HepG2 (cell line): Measurements from ENCODE around the gene ITGB6. TPM values are rescaled to one million over a fixed set of nuclear protein-coding genes. Genes with fewer than 3 reads are reported as not detected.

Source experiments
- ATAC-seq: fragments of 200-7000 bp; cut with Tn5 transposase; 3 replicates; pipeline ENCODE4 v1.9.1; 2020; ENCODE audit warnings: mild to moderate bottlenecking, moderate library complexity
- BruUV-seq: library from RNA; stranded (reverse); fragments of 400-500 nt; replicated peaks from 2 replicates; lab custom pipeline; 2021; lab: Mats Ljungman, UMichigan
- CTCF ChIA-PET: fragments of 300-600 bp; formaldehyde crosslinking; extraction: SDS; loops from one replicate; lab custom pipeline; 2021; ENCODE audit warnings: low total read pairs, inconsistent platforms, low intra/inter-chr PET ratio; lab: Yijun Ruan, JAX
- POLR2A ChIA-PET: fragments of 350-600 bp; sonication (Branson Sonifier 250); formaldehyde crosslinking; loops from one replicate; lab custom pipeline; 2020; ENCODE audit warnings: antibody characterized with exemption, inconsistent platforms; lab: Yijun Ruan, JAX
- DNase-seq: peaks from one replicate; pipeline ENCODE4 v3.0.0-alpha.2; 2015; ENCODE audit warnings: low spot score
- FAIRE-seq: peaks from 3 replicates; lab custom pipeline; 2011; peaks lifted over from hg19 to GRCh38; lab: Jason Lieb, UNC
- H2AFZ ChIP-seq: one replicate; pipeline ENCODE4 v1.6.1; 2011; ENCODE audit warnings: low read length, inconsistent platforms
- H3K27ac ChIP-seq: fragments of 300-600 bp; 3 replicates; pipeline ENCODE4 v1.8.0; 2011; ENCODE audit warnings: mixed run types, mild to moderate bottlenecking, mixed read lengths, low read length, inconsistent platforms; ENCODE audit not compliant: insufficient read depth; ENCODE audit errors: extremely low read length
- H3K27me3 ChIP-seq, 2 experiments: fragments of 200-600 bp in 1 of 2; 2 replicates in 1 of 2; 3 replicates in 1 of 2; pipeline versions ENCODE4 v1.6.0 to v1.8.0; 2011; ENCODE audit warnings: low read length in 2 of 2, mild to moderate bottlenecking in 2 of 2, moderate library complexity in 2 of 2, inconsistent platforms in 1 of 2; ENCODE audit not compliant: insufficient read depth in 2 of 2, control insufficient read depth in 1 of 2
- H3K36me3 ChIP-seq, 2 experiments: fragments of 200-600 bp in 1 of 2; replicated peaks in 1 of 2; 2 replicates in 1 of 2; 3 replicates in 1 of 2; pipeline versions ENCODE4 v1.5.1 to v1.8.0; 2011; ENCODE audit warnings: low read length in 2 of 2, inconsistent platforms in 1 of 2; ENCODE audit not compliant: insufficient read depth in 2 of 2, control insufficient read depth in 1 of 2
- H3K4me1 ChIP-seq: 2 replicates; pipeline ENCODE4 v1.5.1; 2012; ENCODE audit warnings: low read length, inconsistent platforms; ENCODE audit not compliant: insufficient read depth
- H3K4me2 ChIP-seq: 2 replicates; pipeline ENCODE4 v1.6.0; 2011; ENCODE audit warnings: low read depth, low read length, inconsistent platforms
- H3K4me3 ChIP-seq, 3 experiments: fragments of 200-600 bp in 1 of 3; sonication (generic), shearing (Covaris generic) in 1 of 3; replicated peaks in 1 of 3; 2 replicates each; pipeline ENCODE4 v1.5.1; 2011 to 2016; ENCODE audit warnings: low read length in 3 of 3, inconsistent platforms in 2 of 3, low read depth in 2 of 3, mild to moderate bottlenecking in 2 of 3, control low read depth in 1 of 3, mixed read lengths in 1 of 3; ENCODE audit not compliant: insufficient read depth in 1 of 3
- H3K79me2 ChIP-seq: one replicate; pipeline ENCODE4 v1.6.1; 2011; ENCODE audit warnings: low read length, inconsistent platforms; ENCODE audit not compliant: insufficient read depth
- H3K9ac ChIP-seq: 2 replicates; pipeline ENCODE4 v1.6.0; 2011; ENCODE audit warnings: mild to moderate bottlenecking, low read depth, low read length, inconsistent platforms; ENCODE audit not compliant: insufficient read depth
- H3K9me3 ChIP-seq: 2 replicates; pipeline ENCODE4 v1.5.1; 2012; ENCODE audit warnings: mild to moderate bottlenecking, low read length
- H4K20me1 ChIP-seq: 2 replicates; pipeline ENCODE4 v1.6.0; 2011; ENCODE audit warnings: inconsistent platforms, mild to moderate bottlenecking, low read length, moderate library complexity; ENCODE audit not compliant: insufficient read depth
- ATRX ChIP-seq: sonication (generic); formaldehyde crosslinking; IDR thresholded peaks from 2 replicates; pipeline ENCODE4 v1.4.0; 2020; ENCODE audit warnings: missing genetic modification reagents, borderline replicate concordance
- EEA1 ChIP-seq: sonication (generic); formaldehyde crosslinking; IDR thresholded peaks from 2 replicates; pipeline ENCODE4 v1.5.1; 2020; ENCODE audit warnings: mild to moderate bottlenecking, missing genetic modification reagents, borderline replicate concordance
- FOXM1 ChIP-seq: sonication (generic); formaldehyde crosslinking; IDR thresholded peaks from 2 replicates; pipeline ENCODE4 v1.5.0; 2020; ENCODE audit warnings: missing genetic modification reagents
- MLLT10 ChIP-seq: sonication (generic); formaldehyde crosslinking; IDR thresholded peaks from 2 replicates; pipeline ENCODE4 v1.4.0; 2020; ENCODE audit warnings: missing genetic modification reagents
- MXI1 ChIP-seq: IDR thresholded peaks from 3 replicates; pipeline ENCODE4 v1.6.1; 2012; ENCODE audit warnings: low read depth, low read length, inconsistent platforms, borderline replicate concordance
- NFIC ChIP-seq: IDR thresholded peaks from 2 replicates; pipeline ENCODE4 v1.6.1; 2012; ENCODE audit warnings: mild to moderate bottlenecking, low read length, inconsistent platforms
- SIX1 ChIP-seq: sonication (generic); formaldehyde crosslinking; IDR thresholded peaks from 2 replicates; pipeline ENCODE4 v1.4.0; 2020; ENCODE audit warnings: missing genetic modification reagents, borderline replicate concordance
- TCF7 ChIP-seq: sonication (generic); IDR thresholded peaks from 2 replicates; pipeline ENCODE4 v1.6.1; 2016; ENCODE audit warnings: antibody characterized with exemption, low read depth
- THYN1 ChIP-seq: sonication (generic); formaldehyde crosslinking; IDR thresholded peaks from 2 replicates; pipeline ENCODE4 v1.8.1; 2023; ENCODE audit warnings: low read depth, mild to moderate bottlenecking, moderate library complexity, missing genetic modification reagents, borderline replicate concordance
- XRCC5 ChIP-seq: fragments of 200-400 bp; formaldehyde crosslinking; optimal IDR thresholded peaks from 2 replicates; pipeline ENCODE3; 2017; ENCODE audit warnings: mild to moderate bottlenecking, low read length
- ZNF282 ChIP-seq: fragments of 450-650 bp; IDR thresholded peaks from 2 replicates; pipeline ENCODE4 v1.6.1; 2018; ENCODE audit not compliant: partially characterized antibody
- ZNF382 ChIP-seq: sonication (generic); formaldehyde crosslinking; IDR thresholded peaks from 2 replicates; pipeline ENCODE4 v1.5.0; 2020; ENCODE audit warnings: missing genetic modification reagents, mild to moderate bottlenecking, borderline replicate concordance
- WGBS: methylation state at CpG from one replicate; pipeline ENCODE4 v1.1.6; 2017; ENCODE audit warnings: low lambda C conversion rate; 5-methylcytosine and 5-hydroxymethylcytosine counted together
- in situ Hi-C: cut with HindIII; loops from 2 replicates; pipeline ENCODE4 v1.10.0; 2017; ENCODE audit warnings: low pct_unique_long_range_greater_than_20kb; ENCODE audit not compliant: extremely low pct_ligation_motif_present
- intact Hi-C: fragments of 100-400 bp; cut with micrococcal nuclease; formaldehyde crosslinking; loops from one replicate; pipeline ENCODE4 v1.10.0; 2022; ENCODE audit not compliant: unreplicated experiment
- polyA plus RNA-seq, 8 experiments: library from polyadenylated mRNA; depleted of rRNA in 3 of 8; stranded (reverse) in 7 of 8; unstranded in 1 of 8; fragments of >200 nt; fragmentation: Illumina TruSeq in 4 of 8; extraction: Trizol in 4 of 8; gene quantifications; 2 replicates each; pipeline versions ENCODE4 v1.2.1 to v1.2.3, GENCODE V29; 2011 to 2016; ENCODE audit warnings: low read depth in 4 of 8, missing spikeins in 1 of 8, mixed read lengths in 1 of 8; ENCODE audit not compliant: insufficient read depth in 1 of 8
- total RNA-seq, 5 experiments: library from RNA; depleted of rRNA; stranded (reverse); fragments of >200 nt; fragmentation: Illumina TruSeq; extraction: Trizol; gene quantifications; 2 replicates each; pipeline ENCODE4 v1.2.3, GENCODE V29; 2016; ENCODE audit warnings: low read depth in 1 of 5
- TF ChIP-seq, protein P1 (sequence below): sonication (generic); formaldehyde crosslinking; IDR thresholded peaks from 2 replicates; pipeline ENCODE4 v1.5.0; 2020; ENCODE audit warnings: missing genetic modification reagents
- TF ChIP-seq, protein P2 (sequence below): sonication (generic); formaldehyde crosslinking; IDR thresholded peaks from 2 replicates; pipeline ENCODE4 v1.8.1; 2023; ENCODE audit warnings: mild to moderate bottlenecking, moderate library complexity, missing genetic modification reagents

Gene ITGB6
- total and polyA plus RNA-seq, 2 of the 13 experiments (the other 11 are each of a cell fraction or from before 2014, with no cell fraction given): not detected

DNA sequence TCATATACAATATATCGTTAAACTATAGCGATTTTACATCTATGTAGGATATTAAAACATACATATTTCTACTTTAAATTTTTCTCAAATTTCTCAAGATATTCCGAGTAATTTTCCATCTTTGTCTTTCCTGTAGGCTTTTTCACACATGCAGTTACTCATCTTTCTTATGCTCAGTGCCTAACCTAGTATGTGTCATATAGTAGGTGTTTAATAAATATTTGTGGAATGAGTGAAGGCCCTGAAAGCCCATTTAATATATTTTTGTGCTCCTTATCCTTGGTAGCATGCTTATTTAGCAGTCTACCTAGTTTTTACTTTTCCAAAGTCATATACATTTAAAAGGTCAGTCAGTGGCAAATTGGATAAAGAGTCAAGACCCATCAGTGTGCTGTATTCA lies 67.3 kb downstream of the ITGB6 start:
- Histone ChIP-seq H4K20me1 (no peaks in the 10 kb centered on the region), H3K9me3 (no peaks in the 10 kb centered on the region), H3K36me3 (no peaks in the 10 kb centered on the region), H3K4me3 (no peak overlapping the region), H3K9ac (no peak overlapping the region), H3K27me3 (peaks cover 0 to 8% of the 10 kb centered on the region in 2 experiments; a peak in 1 of 5 replicates), H3K4me2 (no peak overlapping the region), H3K79me2 (no peaks in the 10 kb centered on the region), H3K4me1 (no peaks in the 10 kb centered on the region), H2AFZ (no peak overlapping the region), H3K27ac (no peak overlapping the region)
- ChIA-PET POLR2A (no interaction called here), CTCF (no interaction called here)
- BruUV-seq: no TSS peak
- no peak for DNase-seq
- in situ Hi-C loops (no loop called here), intact Hi-C loops (no loop called here)
- no peak for ATAC-seq
- 4% methylated on average over 3 of the region's 3 CpGs for WGBS
- FAIRE-seq: no peak
- no peak for TF ChIP-seq EEA1 (CRISPR knock-in tag)
- TF ChIP-seq XRCC5: no peak
- no peak for TF ChIP-seq THYN1 (CRISPR knock-in tag)
- no peak for TF ChIP-seq TCF7
- no peak for TF ChIP-seq NFIC
- TF ChIP-seq ZNF282: no peak
- TF ChIP-seq ZNF382 (CRISPR knock-in tag): no peak
- TF ChIP-seq, protein P1, sequence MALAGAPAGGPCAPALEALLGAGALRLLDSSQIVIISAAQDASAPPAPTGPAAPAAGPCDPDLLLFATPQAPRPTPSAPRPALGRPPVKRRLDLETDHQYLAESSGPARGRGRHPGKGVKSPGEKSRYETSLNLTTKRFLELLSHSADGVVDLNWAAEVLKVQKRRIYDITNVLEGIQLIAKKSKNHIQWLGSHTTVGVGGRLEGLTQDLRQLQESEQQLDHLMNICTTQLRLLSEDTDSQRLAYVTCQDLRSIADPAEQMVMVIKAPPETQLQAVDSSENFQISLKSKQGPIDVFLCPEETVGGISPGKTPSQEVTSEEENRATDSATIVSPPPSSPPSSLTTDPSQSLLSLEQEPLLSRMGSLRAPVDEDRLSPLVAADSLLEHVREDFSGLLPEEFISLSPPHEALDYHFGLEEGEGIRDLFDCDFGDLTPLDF: no peak
- no peak for TF ChIP-seq MLLT10
- TF ChIP-seq ATRX (CRISPR knock-in tag): no peak
- no peak for TF ChIP-seq SIX1 (CRISPR knock-in tag)
- TF ChIP-seq, protein P2, sequence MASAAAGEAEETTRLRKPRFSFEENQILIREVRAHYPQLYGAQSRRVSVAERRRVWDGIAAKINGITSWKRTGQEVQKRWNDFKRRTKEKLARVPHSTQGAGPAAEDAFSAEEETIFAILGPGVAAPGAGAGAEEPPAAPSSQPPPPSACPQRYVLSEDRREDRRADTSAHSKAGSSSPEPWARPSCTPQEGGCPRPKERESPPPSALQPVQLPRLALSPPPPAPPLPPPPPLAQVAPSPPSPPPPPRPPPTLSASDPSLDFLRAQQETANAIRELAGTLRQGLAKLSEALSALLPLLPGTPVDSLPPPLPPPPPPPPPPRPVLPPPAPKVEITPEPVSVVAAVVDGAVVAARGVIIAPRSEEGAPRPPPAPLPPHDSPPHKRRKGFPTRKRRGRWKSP (CRISPR knock-in tag): no peak
- no peak for TF ChIP-seq MXI1
- TF ChIP-seq FOXM1 (CRISPR knock-in tag): no peak
